Measurements from ENCODE around the gene TRAIP.

TRAIP gene

DNA sequence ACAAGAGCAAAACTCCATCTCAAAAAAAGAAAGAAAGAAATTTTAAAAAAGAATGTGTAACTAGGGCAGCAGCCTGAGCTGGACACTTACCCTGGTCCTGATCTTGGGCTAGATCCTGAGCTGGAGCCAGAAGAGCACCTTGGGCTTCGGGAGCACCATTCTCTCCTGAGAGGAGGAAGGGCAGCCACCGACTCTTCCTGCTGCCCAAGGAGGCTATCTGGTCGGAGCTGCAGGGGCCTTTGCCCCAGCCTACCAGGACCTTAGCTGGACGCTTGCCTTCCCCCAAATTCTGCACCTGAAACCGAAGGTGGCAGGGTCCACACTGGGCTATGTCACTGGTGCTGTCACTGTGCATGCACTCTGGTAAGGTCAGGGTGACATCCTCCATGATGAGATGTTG lies 20.2 kb upstream of the TRAIP start:
- no peak overlapping the region for H2BK120ac ChIP-seq (ENCODE audit: low read depth, low read length)
- peaks cover 2% of the 10 kb centered on the region for H3K79me1 ChIP-seq (ENCODE audit: low read depth, low read length)
- no peak overlapping the region for H3K4ac ChIP-seq (ENCODE audit: low read length)
- H3K4me2 ChIP-seq (ENCODE audit: insufficient read depth, low read length, poor library complexity, severe bottlenecking) = no peak overlapping the region
- no peak overlapping the region for H3K23ac ChIP-seq (ENCODE audit: low read depth, low read length, poor library complexity)
- no peak overlapping the region for H3K18ac ChIP-seq (ENCODE audit: low read length)
- no peak overlapping the region for H3K14ac ChIP-seq (ENCODE audit: low read length)
- H2AK5ac ChIP-seq (ENCODE audit: low read depth, low read length) = peak overlapping the region; percentile 48
- no peak overlapping the region for H4K91ac ChIP-seq (ENCODE audit: low read depth, low read length, poor library complexity)
- H3K27me3 ChIP-seq (ENCODE audit: control insufficient read depth in 3 of 3, insufficient read depth in 3 of 3, low read depth in 1 of 3, low read length in 3 of 3) = no peaks in the 10 kb centered on the region
- WGBS, 2 donors (ENCODE audit: extremely low coverage in 2 of 2, insufficient read length in 2 of 2, insufficient replicate concordance in 1 of 2) = no CpG with 5 or more reads among the region's 5 CpGs
- H4K8ac ChIP-seq (ENCODE audit: low read depth, low read length) = no peak overlapping the region
- H3K36me3 ChIP-seq (replicated peaks in 1 of 2; ENCODE audit: control insufficient read depth in 2 of 2, insufficient read depth in 2 of 2, low read length in 2 of 2) = no peaks in the 10 kb centered on the region
- no peak for DNase-seq (ENCODE audit: low spot score)
- H3K4me1 ChIP-seq (ENCODE audit: control insufficient read depth in 2 of 2, insufficient read depth in 1 of 2, low read depth in 1 of 2, low read length in 2 of 2) = peaks cover 27 to 40% of the 10 kb centered on the region in 2 donors
- H3K27ac ChIP-seq (replicated peaks; ENCODE audit: low read length) = no peak overlapping the region
- H3K4me3 ChIP-seq (ENCODE audit: low read length in 2 of 2) = no peak overlapping the region
- H2BK5ac ChIP-seq (ENCODE audit: low read length) = peak overlapping the region; percentile 70
- no peak overlapping the region for H2BK15ac ChIP-seq (ENCODE audit: low read length)
- no peak overlapping the region for H2AFZ ChIP-seq (ENCODE audit: low read length)
- H2BK12ac ChIP-seq (ENCODE audit: low read length) = no peak overlapping the region
- peaks cover 0 to 1% of the 10 kb centered on the region in 2 donors for H3K9me3 ChIP-seq (replicated peaks in 1 of 2; ENCODE audit: control insufficient read depth in 2 of 2, insufficient read depth in 1 of 2, low read depth in 1 of 2, low read length in 2 of 2)
- no peak overlapping the region for H3K9ac ChIP-seq (ENCODE audit: low read depth, low read length, poor library complexity)

DNA sequence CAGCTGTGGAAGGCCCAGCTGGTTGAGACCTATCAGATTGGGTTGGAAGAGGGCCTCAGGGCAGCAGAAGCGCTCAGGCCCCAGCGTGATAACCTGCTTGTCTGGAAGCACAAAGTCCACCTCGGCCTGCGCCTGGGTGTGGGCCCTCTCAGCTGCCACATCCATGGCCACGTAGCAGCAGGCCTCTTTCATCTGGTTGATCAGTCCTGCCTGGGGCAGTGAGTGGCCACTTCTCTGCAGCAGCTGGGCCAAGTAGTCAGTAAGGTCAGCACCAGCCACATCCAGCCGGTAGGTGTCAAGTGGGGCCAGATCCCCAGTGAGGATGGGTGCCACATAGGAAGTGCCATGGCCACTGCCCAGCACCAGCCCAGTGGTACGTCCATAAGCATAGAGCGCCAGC lies 17.3 kb upstream of the TRAIP start:
- Histone ChIP-seq H3K9me3 (replicated peaks in 1 of 2; ENCODE audit: control insufficient read depth in 2 of 2, insufficient read depth in 1 of 2, low read depth in 1 of 2, low read length in 2 of 2) (peaks cover 0 to 1% of the 10 kb centered on the region in 2 donors), H3K27ac (replicated peaks; ENCODE audit: low read length) (no peak overlapping the region), H3K4me3 (ENCODE audit: low read length in 2 of 2) (peak overlapping the region in 1 of 2 donors; percentile 7), H2BK120ac (ENCODE audit: low read depth, low read length) (no peak overlapping the region), H3K23ac (ENCODE audit: low read depth, low read length, poor library complexity) (peak overlapping the region; percentile 44), H3K4me1 (ENCODE audit: control insufficient read depth in 2 of 2, insufficient read depth in 1 of 2, low read depth in 1 of 2, low read length in 2 of 2) (peaks cover 19 to 39% of the 10 kb centered on the region in 2 donors), H3K79me1 (ENCODE audit: low read depth, low read length) (peaks cover 2% of the 10 kb centered on the region), H2BK12ac (ENCODE audit: low read length) (peak overlapping the region; percentile 46), H4K8ac (ENCODE audit: low read depth, low read length) (no peak overlapping the region), H3K18ac (ENCODE audit: low read length) (peak overlapping the region; percentile 19), H4K91ac (ENCODE audit: low read depth, low read length, poor library complexity) (no peak overlapping the region), H2AFZ (ENCODE audit: low read length) (no peak overlapping the region), H3K4me2 (ENCODE audit: insufficient read depth, low read length, poor library complexity, severe bottlenecking) (no peak overlapping the region), H2BK5ac (ENCODE audit: low read length) (no peak overlapping the region), H3K36me3 (replicated peaks in 1 of 2; ENCODE audit: control insufficient read depth in 2 of 2, insufficient read depth in 2 of 2, low read length in 2 of 2) (no peaks in the 10 kb centered on the region), H3K4ac (ENCODE audit: low read length) (no peak overlapping the region), H3K14ac (ENCODE audit: low read length) (no peak overlapping the region), H3K9ac (ENCODE audit: low read depth, low read length, poor library complexity) (peak overlapping the region; percentile 66), H3K27me3 (ENCODE audit: control insufficient read depth in 3 of 3, insufficient read depth in 3 of 3, low read depth in 1 of 3, low read length in 3 of 3) (peaks cover 0 to 3% (median 0%) of the 10 kb centered on the region in 3 experiments), H2BK15ac (ENCODE audit: low read length) (peak overlapping the region; percentile 54), H2AK5ac (ENCODE audit: low read depth, low read length) (peak overlapping the region; percentile 47)
- WGBS, 2 donors (ENCODE audit: extremely low coverage in 2 of 2, insufficient read length in 2 of 2, insufficient replicate concordance in 1 of 2) = no CpG with 5 or more reads among the region's 8 CpGs
- DNase-seq (ENCODE audit: low spot score) = no peak

DNA sequence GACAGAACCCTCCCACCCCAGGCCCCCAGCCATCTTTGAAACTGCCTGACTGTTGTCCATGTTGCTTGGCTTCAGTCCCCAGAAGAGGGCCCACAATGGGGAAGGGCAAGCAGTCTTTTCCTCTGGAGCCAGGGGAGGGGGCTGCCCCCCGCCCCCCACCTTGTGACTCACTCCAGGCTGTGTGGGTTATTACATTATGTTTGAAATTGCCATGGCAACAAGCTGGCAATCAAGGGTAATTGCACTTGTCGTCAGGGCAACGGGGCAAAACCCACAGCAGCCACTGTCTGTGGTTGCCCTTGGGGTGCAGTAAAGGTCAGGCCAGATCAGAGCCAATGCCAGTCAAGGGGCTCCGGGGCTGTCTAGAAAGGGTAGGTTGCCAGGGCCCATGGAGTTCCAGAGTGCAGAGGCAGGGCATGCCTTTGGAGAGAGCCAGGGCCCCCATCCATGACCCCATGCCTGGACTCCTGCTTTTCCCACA lies 16.5 kb upstream of the TRAIP start:
- Histone ChIP-seq H4K91ac (ENCODE audit: low read depth, low read length, poor library complexity) (no peak overlapping the region), H3K4me1 (ENCODE audit: control insufficient read depth in 2 of 2, insufficient read depth in 1 of 2, low read depth in 1 of 2, low read length in 2 of 2) (peaks cover 26 to 45% of the 10 kb centered on the region in 2 donors), H3K4me2 (ENCODE audit: insufficient read depth, low read length, poor library complexity, severe bottlenecking) (no peak overlapping the region), H3K9ac (ENCODE audit: low read depth, low read length, poor library complexity) (no peak overlapping the region), H3K4me3 (ENCODE audit: low read length in 2 of 2) (no peak overlapping the region), H3K18ac (ENCODE audit: low read length) (peak overlapping the region; percentile 51), H2BK120ac (ENCODE audit: low read depth, low read length) (no peak overlapping the region), H3K9me3 (replicated peaks in 1 of 2; ENCODE audit: control insufficient read depth in 2 of 2, insufficient read depth in 1 of 2, low read depth in 1 of 2, low read length in 2 of 2) (peaks cover 0 to 1% of the 10 kb centered on the region in 2 donors), H3K4ac (ENCODE audit: low read length) (peak overlapping the region; percentile 24), H3K27ac (replicated peaks; ENCODE audit: low read length) (no peak overlapping the region), H4K8ac (ENCODE audit: low read depth, low read length) (no peak overlapping the region), H2BK15ac (ENCODE audit: low read length) (peak overlapping the region; percentile 51), H3K23ac (ENCODE audit: low read depth, low read length, poor library complexity) (peak overlapping the region; percentile 53), H3K79me1 (ENCODE audit: low read depth, low read length) (peaks cover 2% of the 10 kb centered on the region), H3K36me3 (replicated peaks in 1 of 2; ENCODE audit: control insufficient read depth in 2 of 2, insufficient read depth in 2 of 2, low read length in 2 of 2) (no peaks in the 10 kb centered on the region), H2AK5ac (ENCODE audit: low read depth, low read length) (peak overlapping the region; percentile 83), H2AFZ (ENCODE audit: low read length) (peak overlapping the region; percentile 62), H2BK5ac (ENCODE audit: low read length) (no peak overlapping the region), H2BK12ac (ENCODE audit: low read length) (no peak overlapping the region), H3K14ac (ENCODE audit: low read length) (no peak overlapping the region), H3K27me3 (ENCODE audit: control insufficient read depth in 3 of 3, insufficient read depth in 3 of 3, low read depth in 1 of 3, low read length in 3 of 3) (peaks cover 0 to 3% (median 0%) of the 10 kb centered on the region in 3 experiments)
- no CpG with 5 or more reads among the region's 4 CpGs for WGBS, 2 donors (ENCODE audit: extremely low coverage in 2 of 2, insufficient read length in 2 of 2, insufficient replicate concordance in 1 of 2)
- no peak for DNase-seq (ENCODE audit: low spot score)

DNA sequence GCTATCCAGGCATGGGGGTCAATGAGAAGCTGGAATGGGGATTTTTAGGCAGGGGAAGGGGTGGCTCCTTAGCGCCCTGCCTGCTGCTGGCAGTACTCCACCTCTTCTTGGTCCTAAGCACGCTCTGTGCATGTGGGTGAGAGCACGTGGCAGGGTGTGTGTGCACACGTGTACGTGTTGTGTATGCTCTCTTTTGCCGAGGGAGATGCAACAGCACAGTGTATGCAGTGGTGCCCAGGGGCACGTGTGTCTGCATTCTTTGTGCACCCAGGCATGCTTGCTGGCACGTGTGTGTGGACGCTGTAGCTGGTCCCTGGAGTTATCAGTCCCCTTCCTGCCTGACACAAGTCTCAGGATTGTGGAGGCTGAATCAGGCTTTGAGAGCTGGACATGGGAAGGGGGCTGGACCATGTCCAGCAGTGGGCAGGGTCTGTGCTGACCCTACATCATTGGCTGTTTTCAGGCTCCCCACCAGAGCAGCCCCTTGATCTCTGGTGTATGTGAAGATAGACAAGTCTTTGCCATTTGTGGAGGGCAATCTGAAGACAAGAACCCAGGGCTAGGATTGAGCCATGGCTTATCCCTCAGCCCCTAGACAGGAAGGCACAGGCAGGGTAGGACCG lies 15.3 kb upstream of the TRAIP start:
- peak overlapping the region; percentile 35 for H2BK5ac ChIP-seq (ENCODE audit: low read length)
- no peak for DNase-seq (ENCODE audit: low spot score)
- H3K79me1 ChIP-seq (ENCODE audit: low read depth, low read length) = peaks cover 2% of the 10 kb centered on the region
- H3K18ac ChIP-seq (ENCODE audit: low read length) = peak overlapping the region; percentile 66
- peak overlapping the region; percentile 62 for H2AFZ ChIP-seq (ENCODE audit: low read length)
- peak overlapping the region; percentile 31 for H2AK5ac ChIP-seq (ENCODE audit: low read depth, low read length)
- peaks cover 0 to 1% of the 10 kb centered on the region in 2 donors for H3K9me3 ChIP-seq (replicated peaks in 1 of 2; ENCODE audit: control insufficient read depth in 2 of 2, insufficient read depth in 1 of 2, low read depth in 1 of 2, low read length in 2 of 2)
- H3K4me1 ChIP-seq (ENCODE audit: control insufficient read depth in 2 of 2, insufficient read depth in 1 of 2, low read depth in 1 of 2, low read length in 2 of 2) = peaks cover 31 to 57% of the 10 kb centered on the region in 2 donors
- peak overlapping the region; percentile 46 for H3K9ac ChIP-seq (ENCODE audit: low read depth, low read length, poor library complexity)
- H2BK120ac ChIP-seq (ENCODE audit: low read depth, low read length) = no peak overlapping the region
- no peaks in the 10 kb centered on the region for H3K36me3 ChIP-seq (replicated peaks in 1 of 2; ENCODE audit: control insufficient read depth in 2 of 2, insufficient read depth in 2 of 2, low read length in 2 of 2)
- peak overlapping the region; percentile 12 for H2BK12ac ChIP-seq (ENCODE audit: low read length)
- peaks cover 0 to 3% (median 0%) of the 10 kb centered on the region in 3 experiments for H3K27me3 ChIP-seq (ENCODE audit: control insufficient read depth in 3 of 3, insufficient read depth in 3 of 3, low read depth in 1 of 3, low read length in 3 of 3)
- peak overlapping the region in 1 of 2 donors; percentile 32 for H3K4me3 ChIP-seq (ENCODE audit: low read length in 2 of 2)
- H3K27ac ChIP-seq (replicated peaks; ENCODE audit: low read length) = no peak overlapping the region
- no peak overlapping the region for H4K91ac ChIP-seq (ENCODE audit: low read depth, low read length, poor library complexity)
- H2BK15ac ChIP-seq (ENCODE audit: low read length) = peak overlapping the region; percentile 72
- H3K4me2 ChIP-seq (ENCODE audit: insufficient read depth, low read length, poor library complexity, severe bottlenecking) = no peak overlapping the region
- no peak overlapping the region for H3K4ac ChIP-seq (ENCODE audit: low read length)
- no peak overlapping the region for H4K8ac ChIP-seq (ENCODE audit: low read depth, low read length)
- H3K23ac ChIP-seq (ENCODE audit: low read depth, low read length, poor library complexity) = peak overlapping the region; percentile 37
- WGBS, 2 donors (ENCODE audit: extremely low coverage in 2 of 2, insufficient read length in 2 of 2, insufficient replicate concordance in 1 of 2) = no CpG with 5 or more reads among the region's 10 CpGs
- peak overlapping the region; percentile 10 for H3K14ac ChIP-seq (ENCODE audit: low read length)

All from neuronal stem cell (in vitro differentiated cells).